ENCODE results near the gene ADISSP. TPM values are rescaled to one million over a fixed set of nuclear protein-coding genes. Genes with fewer than 3 reads are reported as not detected.

The ADISSP gene
- total and polyA plus RNA-seq, 2 of the 8 experiments (the other 6 are each of a cell fraction or from before 2014, with no cell fraction given) = 111 to 141 TPM

DNA sequence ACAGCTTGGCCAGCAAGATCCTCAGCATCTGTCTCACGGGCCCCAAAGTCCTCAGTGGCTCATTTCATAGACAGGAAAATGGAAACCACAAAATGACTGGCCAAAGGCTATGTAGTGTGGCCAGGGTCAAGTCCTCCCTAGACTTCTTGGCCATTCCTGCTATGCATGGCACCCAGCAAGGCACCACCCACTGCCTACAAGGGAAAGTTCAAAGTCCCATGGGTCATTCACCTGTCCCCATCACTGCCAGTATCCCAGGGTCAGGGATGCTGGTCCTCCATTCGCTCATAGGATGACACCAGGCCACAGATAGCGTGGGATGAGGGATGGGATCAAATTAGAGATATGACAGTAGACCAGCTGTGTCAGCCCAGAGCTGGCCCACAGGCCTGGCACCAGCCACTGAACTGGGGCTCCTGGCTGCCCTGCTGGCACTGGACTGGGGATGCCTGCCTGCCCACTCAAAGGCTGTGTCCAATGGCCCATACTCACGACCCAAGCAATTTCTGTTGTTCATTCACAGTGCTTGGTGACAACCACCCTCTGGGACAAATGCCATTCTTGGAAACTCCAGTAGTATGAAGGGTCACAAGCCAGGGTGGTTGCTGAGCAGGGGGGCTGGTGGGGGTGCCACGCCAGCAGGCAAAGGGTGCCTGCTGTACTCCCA, 11.6 kb downstream of the ADISSP start (continued):
- TF ChIP-seq, protein P1, sequence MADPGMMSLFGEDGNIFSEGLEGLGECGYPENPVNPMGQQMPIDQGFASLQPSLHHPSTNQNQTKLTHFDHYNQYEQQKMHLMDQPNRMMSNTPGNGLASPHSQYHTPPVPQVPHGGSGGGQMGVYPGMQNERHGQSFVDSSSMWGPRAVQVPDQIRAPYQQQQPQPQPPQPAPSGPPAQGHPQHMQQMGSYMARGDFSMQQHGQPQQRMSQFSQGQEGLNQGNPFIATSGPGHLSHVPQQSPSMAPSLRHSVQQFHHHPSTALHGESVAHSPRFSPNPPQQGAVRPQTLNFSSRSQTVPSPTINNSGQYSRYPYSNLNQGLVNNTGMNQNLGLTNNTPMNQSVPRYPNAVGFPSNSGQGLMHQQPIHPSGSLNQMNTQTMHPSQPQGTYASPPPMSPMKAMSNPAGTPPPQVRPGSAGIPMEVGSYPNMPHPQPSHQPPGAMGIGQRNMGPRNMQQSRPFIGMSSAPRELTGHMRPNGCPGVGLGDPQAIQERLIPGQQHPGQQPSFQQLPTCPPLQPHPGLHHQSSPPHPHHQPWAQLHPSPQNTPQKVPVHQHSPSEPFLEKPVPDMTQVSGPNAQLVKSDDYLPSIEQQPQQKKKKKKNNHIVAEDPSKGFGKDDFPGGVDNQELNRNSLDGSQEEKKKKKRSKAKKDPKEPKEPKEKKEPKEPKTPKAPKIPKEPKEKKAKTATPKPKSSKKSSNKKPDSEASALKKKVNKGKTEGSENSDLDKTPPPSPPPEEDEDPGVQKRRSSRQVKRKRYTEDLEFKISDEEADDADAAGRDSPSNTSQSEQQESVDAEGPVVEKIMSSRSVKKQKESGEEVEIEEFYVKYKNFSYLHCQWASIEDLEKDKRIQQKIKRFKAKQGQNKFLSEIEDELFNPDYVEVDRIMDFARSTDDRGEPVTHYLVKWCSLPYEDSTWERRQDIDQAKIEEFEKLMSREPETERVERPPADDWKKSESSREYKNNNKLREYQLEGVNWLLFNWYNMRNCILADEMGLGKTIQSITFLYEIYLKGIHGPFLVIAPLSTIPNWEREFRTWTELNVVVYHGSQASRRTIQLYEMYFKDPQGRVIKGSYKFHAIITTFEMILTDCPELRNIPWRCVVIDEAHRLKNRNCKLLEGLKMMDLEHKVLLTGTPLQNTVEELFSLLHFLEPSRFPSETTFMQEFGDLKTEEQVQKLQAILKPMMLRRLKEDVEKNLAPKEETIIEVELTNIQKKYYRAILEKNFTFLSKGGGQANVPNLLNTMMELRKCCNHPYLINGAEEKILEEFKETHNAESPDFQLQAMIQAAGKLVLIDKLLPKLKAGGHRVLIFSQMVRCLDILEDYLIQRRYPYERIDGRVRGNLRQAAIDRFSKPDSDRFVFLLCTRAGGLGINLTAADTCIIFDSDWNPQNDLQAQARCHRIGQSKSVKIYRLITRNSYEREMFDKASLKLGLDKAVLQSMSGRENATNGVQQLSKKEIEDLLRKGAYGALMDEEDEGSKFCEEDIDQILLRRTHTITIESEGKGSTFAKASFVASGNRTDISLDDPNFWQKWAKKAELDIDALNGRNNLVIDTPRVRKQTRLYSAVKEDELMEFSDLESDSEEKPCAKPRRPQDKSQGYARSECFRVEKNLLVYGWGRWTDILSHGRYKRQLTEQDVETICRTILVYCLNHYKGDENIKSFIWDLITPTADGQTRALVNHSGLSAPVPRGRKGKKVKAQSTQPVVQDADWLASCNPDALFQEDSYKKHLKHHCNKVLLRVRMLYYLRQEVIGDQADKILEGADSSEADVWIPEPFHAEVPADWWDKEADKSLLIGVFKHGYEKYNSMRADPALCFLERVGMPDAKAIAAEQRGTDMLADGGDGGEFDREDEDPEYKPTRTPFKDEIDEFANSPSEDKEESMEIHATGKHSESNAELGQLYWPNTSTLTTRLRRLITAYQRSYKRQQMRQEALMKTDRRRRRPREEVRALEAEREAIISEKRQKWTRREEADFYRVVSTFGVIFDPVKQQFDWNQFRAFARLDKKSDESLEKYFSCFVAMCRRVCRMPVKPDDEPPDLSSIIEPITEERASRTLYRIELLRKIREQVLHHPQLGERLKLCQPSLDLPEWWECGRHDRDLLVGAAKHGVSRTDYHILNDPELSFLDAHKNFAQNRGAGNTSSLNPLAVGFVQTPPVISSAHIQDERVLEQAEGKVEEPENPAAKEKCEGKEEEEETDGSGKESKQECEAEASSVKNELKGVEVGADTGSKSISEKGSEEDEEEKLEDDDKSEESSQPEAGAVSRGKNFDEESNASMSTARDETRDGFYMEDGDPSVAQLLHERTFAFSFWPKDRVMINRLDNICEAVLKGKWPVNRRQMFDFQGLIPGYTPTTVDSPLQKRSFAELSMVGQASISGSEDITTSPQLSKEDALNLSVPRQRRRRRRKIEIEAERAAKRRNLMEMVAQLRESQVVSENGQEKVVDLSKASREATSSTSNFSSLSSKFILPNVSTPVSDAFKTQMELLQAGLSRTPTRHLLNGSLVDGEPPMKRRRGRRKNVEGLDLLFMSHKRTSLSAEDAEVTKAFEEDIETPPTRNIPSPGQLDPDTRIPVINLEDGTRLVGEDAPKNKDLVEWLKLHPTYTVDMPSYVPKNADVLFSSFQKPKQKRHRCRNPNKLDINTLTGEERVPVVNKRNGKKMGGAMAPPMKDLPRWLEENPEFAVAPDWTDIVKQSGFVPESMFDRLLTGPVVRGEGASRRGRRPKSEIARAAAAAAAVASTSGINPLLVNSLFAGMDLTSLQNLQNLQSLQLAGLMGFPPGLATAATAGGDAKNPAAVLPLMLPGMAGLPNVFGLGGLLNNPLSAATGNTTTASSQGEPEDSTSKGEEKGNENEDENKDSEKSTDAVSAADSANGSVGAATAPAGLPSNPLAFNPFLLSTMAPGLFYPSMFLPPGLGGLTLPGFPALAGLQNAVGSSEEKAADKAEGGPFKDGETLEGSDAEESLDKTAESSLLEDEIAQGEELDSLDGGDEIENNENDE (IDR thresholded peaks at IDR 0.05; ENCODE audit: insufficient replicate concordance, low read length) = no peak
- TF ChIP-seq SRF (IDR thresholded peaks at IDR 0.05; ENCODE audit: low read depth, low read length) = no peak
- TF ChIP-seq PHF8 (conservative IDR thresholded peaks at IDR 0.05; ENCODE audit: low read depth, low read length) = no peak
- TF ChIP-seq CTBP2 (IDR thresholded peaks at IDR 0.05; ENCODE audit: borderline replicate concordance, insufficient read depth, insufficient read length, low read length) = no peak
- no peak for TF ChIP-seq GTF2F1 (IDR thresholded peaks at IDR 0.05; ENCODE audit: borderline replicate concordance, low read depth, low read length)
- no peak for TF ChIP-seq KDM1A (IDR thresholded peaks at IDR 0.05; ENCODE audit: borderline replicate concordance, low read length)
- no peak for TF ChIP-seq CEBPB (IDR thresholded peaks at IDR 0.05; ENCODE audit: low read depth, low read length)
- TF ChIP-seq, protein P2, sequence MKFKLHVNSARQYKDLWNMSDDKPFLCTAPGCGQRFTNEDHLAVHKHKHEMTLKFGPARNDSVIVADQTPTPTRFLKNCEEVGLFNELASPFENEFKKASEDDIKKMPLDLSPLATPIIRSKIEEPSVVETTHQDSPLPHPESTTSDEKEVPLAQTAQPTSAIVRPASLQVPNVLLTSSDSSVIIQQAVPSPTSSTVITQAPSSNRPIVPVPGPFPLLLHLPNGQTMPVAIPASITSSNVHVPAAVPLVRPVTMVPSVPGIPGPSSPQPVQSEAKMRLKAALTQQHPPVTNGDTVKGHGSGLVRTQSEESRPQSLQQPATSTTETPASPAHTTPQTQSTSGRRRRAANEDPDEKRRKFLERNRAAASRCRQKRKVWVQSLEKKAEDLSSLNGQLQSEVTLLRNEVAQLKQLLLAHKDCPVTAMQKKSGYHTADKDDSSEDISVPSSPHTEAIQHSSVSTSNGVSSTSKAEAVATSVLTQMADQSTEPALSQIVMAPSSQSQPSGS (IDR thresholded peaks at IDR 0.05; ENCODE audit: low read length) = no peak
